NCI-H82 treated with DMSO at 0.1 percent for 48 hours (cell line): ENCODE data around the gene RBM47.
"Not testable (repeated sequence)": the region's sequence is repeated elsewhere in the genome, so short reads cannot be mapped to it uniquely, and the experiment has no call there.

Source experiments
- DNase-seq: peaks from one replicate; lab custom pipeline; 2025; ENCODE audit not compliant: unreplicated experiment; lab: John Stamatoyannopoulos, UW

RBM47 gene

GRCh38 chr4:40564815-40565483, 64.7 kb downstream of the RBM47 start:
- DNase-seq = no peak

GRCh38 chr4:40564004-40564403, 65.7 kb downstream of the RBM47 start:
- DNase-seq = no peak

- DNase-seq = no peak
These were observed 66.3 kb downstream of the RBM47 start for GRCh38 chr4:40563401-40563800.

GRCh38 chr4:40562681-40563080, 67.0 kb downstream of the RBM47 start:
- DNase-seq = no peak

GRCh38 chr4:40562208-40562607, 67.5 kb downstream of the RBM47 start:
- no peak for DNase-seq

GRCh38 chr4:40561543-40562177, 68.0 kb downstream of the RBM47 start:
- DNase-seq = not testable (repeated sequence)

GRCh38 chr4:40559585-40560465, 69.8 kb downstream of the RBM47 start:
- DNase-seq = no peak

- DNase-seq = no peak
These were observed 71.9 kb downstream of the RBM47 start for GRCh38 chr4:40557736-40558135.

GRCh38 chr4:40555176-40555900, 74.3 kb downstream of the RBM47 start:
- no peak for DNase-seq

- not testable (repeated sequence) for DNase-seq
These were observed 75.0 kb downstream of the RBM47 start for GRCh38 chr4:40554641-40555040.

- DNase-seq = no peak
These were observed 75.7 kb downstream of the RBM47 start for GRCh38 chr4:40553995-40554394.

GRCh38 chr4:40552536-40552935, 77.1 kb downstream of the RBM47 start:
- DNase-seq = no peak

GRCh38 chr4:40551568-40552136, 78.0 kb downstream of the RBM47 start:
- DNase-seq = not testable (repeated sequence)

- DNase-seq = no peak
These were observed 78.7 kb downstream of the RBM47 start for GRCh38 chr4:40550948-40551462.

GRCh38 chr4:40550196-40550595, 79.5 kb downstream of the RBM47 start:
- DNase-seq = no peak

- no peak for DNase-seq
These were observed 81.4 kb downstream of the RBM47 start for GRCh38 chr4:40548256-40548655.

- no peak for DNase-seq
These were observed 81.9 kb downstream of the RBM47 start for GRCh38 chr4:40547789-40548132.

GRCh38 chr4:40546969-40547788, 82.5 kb downstream of the RBM47 start:
- no peak for DNase-seq

GRCh38 chr4:40546506-40546905, 83.2 kb downstream of the RBM47 start:
- no peak for DNase-seq

- not testable (repeated sequence) for DNase-seq
These were observed 84.2 kb downstream of the RBM47 start for GRCh38 chr4:40545487-40545886.
